Cardiac atrium fibroblast (primary cell): ENCODE data around the gene C1orf185. TPM values are rescaled to one million over a fixed set of nuclear protein-coding genes. Genes with fewer than 3 reads are reported as not detected.

ENCODE experiments used
- total RNA-seq: library from RNA; depleted of rRNA; stranded (reverse); fragments of >200 nt; gene quantifications from 2 replicates; pipeline ENCODE4 v1.2.3, GENCODE V29; 2015

The C1orf185 gene
- not detected in 2 replicates for total RNA-seq

DNA sequence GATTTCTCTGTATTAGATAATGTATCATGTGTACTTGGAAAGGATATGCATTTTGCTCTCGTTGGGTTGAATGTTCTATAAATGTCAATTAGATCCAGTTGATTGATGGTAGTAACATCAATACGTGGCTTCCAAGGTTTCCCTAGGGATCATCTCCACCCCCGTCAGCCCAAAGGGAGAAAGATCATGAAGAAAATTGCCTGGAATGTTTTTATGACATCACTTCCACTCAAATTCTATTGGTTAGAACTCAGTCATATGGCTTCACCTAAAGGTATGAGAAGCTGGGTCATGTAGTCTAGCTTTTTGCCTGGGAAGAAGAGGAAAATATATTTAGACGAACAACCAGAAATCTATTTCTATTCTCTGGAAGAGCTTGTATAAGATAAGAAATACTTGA, at the start of gene C1orf185:
TSS of gene C1orf185 (plus strand) at position 253 of the 400 bp plus-strand sequence. CDS start at position 259, 6 bp downstream.

Other genes starting within 250 kb of the C1orf185 start
- 31.3 and 42.2 TPM in 2 replicates for gene FAF1, start 142.0 kb upstream of the C1orf185 start, total RNA-seq
- 13.9 and 18.8 TPM in 2 replicates for gene CDKN2C, start 132.0 kb upstream of the C1orf185 start, total RNA-seq
- gene RNF11, start 134.0 kb downstream of the C1orf185 start, total RNA-seq = 61.4 and 71.6 TPM in 2 replicates
- gene TTC39A, start 228.3 kb downstream of the C1orf185 start, total RNA-seq = not detected in 2 replicates